ENCODE results near the gene SLC9A3.

The SLC9A3 gene

GRCh38 chr5:427415-428087 lies 96.7 kb downstream of the SLC9A3 start:
- no peak for ATAC-seq
- TF ChIP-seq CREB5 (CRISPR knock-in tag; IDR thresholded peaks at IDR 0.05; ENCODE audit: low read depth) (no peak), RARB (CRISPR knock-in tag; IDR thresholded peaks at IDR 0.05) (no peak), ARNTL (CRISPR knock-in tag; IDR thresholded peaks at IDR 0.05; ENCODE audit: borderline replicate concordance, low read depth) (no peak), SNAI2 (CRISPR knock-in tag; IDR thresholded peaks at IDR 0.05) (no peak), ZFP3 (CRISPR knock-in tag; IDR thresholded peaks at IDR 0.05) (no peak), GLIS3 (CRISPR knock-in tag; IDR thresholded peaks at IDR 0.05) (no peak), TOX (CRISPR knock-in tag; IDR thresholded peaks at IDR 0.05; ENCODE audit: borderline replicate concordance) (no peak), ZNF8 (CRISPR knock-in tag; IDR thresholded peaks at IDR 0.05) (no peak), CSDC2 (CRISPR knock-in tag; IDR thresholded peaks at IDR 0.05) (no peak), OSR1 (CRISPR knock-in tag; IDR thresholded peaks at IDR 0.05) (no peak), TCF4 (CRISPR knock-in tag; IDR thresholded peaks at IDR 0.05; ENCODE audit: borderline replicate concordance) (no peak), ZNF565 (CRISPR knock-in tag; conservative IDR thresholded peaks at IDR 0.05; ENCODE audit: low read depth) (no peak), POU6F1 (CRISPR knock-in tag; IDR thresholded peaks at IDR 0.05; ENCODE audit: borderline replicate concordance, low read depth) (no peak), ZC3H10 (CRISPR knock-in tag; IDR thresholded peaks at IDR 0.05) (no peak), ZFP30 (CRISPR knock-in tag; IDR thresholded peaks at IDR 0.05) (no peak), PPARA (CRISPR knock-in tag; IDR thresholded peaks at IDR 0.05; ENCODE audit: borderline replicate concordance) (no peak), BACH2 (CRISPR knock-in tag; IDR thresholded peaks at IDR 0.05; ENCODE audit: borderline replicate concordance) (no peak), ESRRG (CRISPR knock-in tag; IDR thresholded peaks at IDR 0.05) (no peak)

- ATAC-seq, result no peak
- no peak for TF ChIP-seq CSDC2 (CRISPR knock-in tag; IDR thresholded peaks at IDR 0.05)
- no peak for TF ChIP-seq TCF4 (CRISPR knock-in tag; IDR thresholded peaks at IDR 0.05; ENCODE audit: borderline replicate concordance)
- no peak for TF ChIP-seq CSRNP3 (CRISPR knock-in tag; IDR thresholded peaks at IDR 0.05)
- no peak for TF ChIP-seq RARB (CRISPR knock-in tag; IDR thresholded peaks at IDR 0.05)
- no peak for TF ChIP-seq TOX (CRISPR knock-in tag; IDR thresholded peaks at IDR 0.05; ENCODE audit: borderline replicate concordance)
Observed at GRCh38 chr5:426392-426976, 97.8 kb downstream of the SLC9A3 start.

GRCh38 chr5:425714-426113 lies 98.5 kb downstream of the SLC9A3 start:
- TF ChIP-seq ARNTL (CRISPR knock-in tag; IDR thresholded peaks at IDR 0.05; ENCODE audit: borderline replicate concordance, low read depth) (no peak), ZNF70 (CRISPR knock-in tag; IDR thresholded peaks at IDR 0.05) (no peak)
- no peak for ATAC-seq

GRCh38 chr5:424301-425110 lies 99.7 kb downstream of the SLC9A3 start:
- ATAC-seq, result no peak
- TF ChIP-seq POU6F1 (CRISPR knock-in tag; IDR thresholded peaks at IDR 0.05; ENCODE audit: borderline replicate concordance, low read depth) (no peak), ZFP3 (CRISPR knock-in tag; IDR thresholded peaks at IDR 0.05) (no peak), SNAI2 (CRISPR knock-in tag; IDR thresholded peaks at IDR 0.05) (no peak), CREB5 (CRISPR knock-in tag; IDR thresholded peaks at IDR 0.05; ENCODE audit: low read depth) (no peak), ZC3H10 (CRISPR knock-in tag; IDR thresholded peaks at IDR 0.05) (no peak), TSHZ2 (CRISPR knock-in tag; IDR thresholded peaks at IDR 0.05) (no peak), PPARA (CRISPR knock-in tag; IDR thresholded peaks at IDR 0.05; ENCODE audit: borderline replicate concordance) (no peak), OSR1 (CRISPR knock-in tag; IDR thresholded peaks at IDR 0.05) (no peak), TCF4 (CRISPR knock-in tag; IDR thresholded peaks at IDR 0.05; ENCODE audit: borderline replicate concordance) (no peak), ZNF565 (CRISPR knock-in tag; conservative IDR thresholded peaks at IDR 0.05; ENCODE audit: low read depth) (no peak)

Measured in SK-N-SH treated with all-trans-retinoic acid at 6 μM for 48 hours (cell line).